GM12891 (cell line): ENCODE results near the gene SNAI3.

Experiments used
- DNase-seq: peaks from one replicate; pipeline ENCODE4 v3.0.0; 2011; ENCODE audit warnings: low spot score; ENCODE audit not compliant: insufficient read length
- FAIRE-seq: peaks from 2 replicates; lab custom pipeline; 2011; peaks lifted over from hg19 to GRCh38; lab: Jason Lieb, UNC
- PAX5 ChIP-seq: IDR thresholded peaks from 2 replicates; pipeline ENCODE4 v1.6.1; 2011; ENCODE audit warnings: low read length, moderate library complexity, mild to moderate bottlenecking; ENCODE audit not compliant: insufficient read depth, severe bottlenecking
- POLR2A ChIP-seq: IDR thresholded peaks from 2 replicates; pipeline ENCODE4 v1.6.1; 2011; ENCODE audit warnings: low read depth, low read length, control low read depth
- POLR2AphosphoS5 ChIP-seq: IDR thresholded peaks from 2 replicates; pipeline ENCODE4 v1.6.1; 2011; ENCODE audit warnings: low read depth, low read length, control low read depth
- POU2F2 ChIP-seq: IDR thresholded peaks from 2 replicates; pipeline ENCODE4 v1.6.1; 2011; ENCODE audit warnings: low read depth, mild to moderate bottlenecking, control low read depth, low read length, moderate library complexity
- SPI1 ChIP-seq: IDR thresholded peaks from 2 replicates; pipeline ENCODE4 v1.6.1; 2011; ENCODE audit warnings: low read depth, low read length, control low read depth
- TAF1 ChIP-seq: IDR thresholded peaks from 2 replicates; pipeline ENCODE4 v1.6.1; 2011; ENCODE audit warnings: low read depth, low read length, control low read depth

The SNAI3 gene

DNA sequence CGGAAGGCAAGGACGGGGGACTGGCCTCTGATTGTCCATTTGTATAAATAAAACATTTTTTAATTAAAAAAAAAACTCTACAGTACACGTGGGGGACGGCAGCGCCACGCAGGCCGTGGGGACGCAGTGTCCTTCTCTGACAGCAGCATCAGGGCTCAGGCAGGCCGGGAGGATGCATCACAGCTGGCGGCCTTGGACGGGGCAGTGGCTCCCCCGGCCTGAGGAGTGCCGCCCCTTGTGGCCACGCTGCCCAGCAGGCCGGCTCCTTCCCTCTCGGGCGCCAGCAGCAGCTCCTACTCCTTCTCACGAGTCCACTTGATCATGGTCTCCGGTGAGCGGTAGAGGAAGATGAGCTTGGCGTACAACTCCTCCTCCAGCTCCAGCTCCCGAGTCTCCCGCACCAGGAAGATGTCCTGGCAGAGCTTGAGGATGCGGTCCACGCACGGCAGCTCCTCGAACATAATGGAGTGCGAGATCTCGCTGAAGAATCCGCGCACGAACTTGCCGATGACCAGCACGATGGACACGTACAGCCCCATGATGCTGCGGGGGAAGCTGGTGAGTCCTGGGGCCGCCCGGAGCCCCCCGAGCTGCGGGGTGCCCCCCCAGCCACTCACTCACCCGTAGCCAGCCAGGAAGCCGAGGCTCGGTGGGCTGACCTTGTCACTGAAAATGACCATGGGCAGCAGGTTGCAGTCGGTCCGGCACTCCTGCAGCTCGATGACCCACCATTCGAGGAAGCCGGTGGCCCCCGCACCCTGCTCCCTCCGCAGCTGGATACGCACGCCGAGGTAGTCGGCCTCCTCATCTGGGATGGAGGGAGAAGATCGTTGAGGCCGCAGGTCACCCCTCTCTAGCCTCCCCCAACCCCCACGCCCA, 29.2 kb upstream of the SNAI3 start:
- FAIRE-seq (no peak), DNase-seq (no peak)
- TF ChIP-seq POLR2AphosphoS5, result no peak
- no peak for TF ChIP-seq SPI1
- no peak for TF ChIP-seq POU2F2
- TF ChIP-seq PAX5, result no peak
- TF ChIP-seq TAF1, result no peak
- TF ChIP-seq POLR2A, result no peak

DNA sequence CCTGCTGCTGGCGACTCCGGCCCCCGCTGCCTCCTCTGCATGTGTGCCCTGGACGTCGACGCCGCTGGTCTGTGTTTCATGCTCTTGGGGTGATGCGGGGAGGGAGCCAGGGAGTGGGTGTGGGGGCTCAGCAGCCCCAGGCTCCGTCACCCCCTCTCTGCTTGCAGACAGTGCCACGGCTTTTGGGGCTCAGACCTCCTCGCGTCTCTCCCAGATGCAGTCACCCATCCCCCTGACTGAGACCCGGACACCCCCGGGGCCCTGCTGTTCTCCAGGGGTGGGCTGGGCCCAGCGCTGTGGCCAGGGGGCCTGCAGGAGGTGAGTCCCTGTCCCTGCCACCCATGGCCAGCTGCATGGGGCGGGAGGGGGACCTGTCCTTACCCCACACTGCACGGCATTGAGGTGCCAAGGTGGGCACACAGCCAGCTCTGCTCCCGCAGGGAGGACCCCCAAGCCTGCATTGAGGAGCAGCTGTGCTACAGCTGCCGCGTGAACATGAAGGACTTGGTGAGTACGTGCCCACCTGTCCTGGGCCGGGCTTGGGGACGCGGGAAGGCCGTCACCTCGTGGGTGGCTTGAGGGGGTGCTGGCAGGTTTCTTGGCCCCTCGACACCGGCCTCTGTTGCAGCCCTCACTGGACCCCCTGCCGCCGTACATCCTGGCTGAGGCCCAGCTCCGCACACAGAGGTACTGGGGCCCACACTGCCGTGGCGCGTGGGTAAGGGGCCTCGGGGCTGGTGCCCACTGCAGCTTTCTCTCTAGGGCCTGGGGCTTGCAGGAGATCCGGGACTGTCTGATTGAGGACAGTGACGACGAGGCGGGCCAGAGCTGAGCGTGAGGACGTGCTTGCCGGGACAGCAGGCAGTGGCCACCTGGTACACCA, 28.4 kb upstream of the SNAI3 start:
- no peak for TF ChIP-seq POU2F2
- TF ChIP-seq SPI1, result no peak
- no peak for TF ChIP-seq POLR2AphosphoS5
- no peak for TF ChIP-seq POLR2A
- TF ChIP-seq PAX5, result no peak
- no peak for TF ChIP-seq TAF1
- no peak for FAIRE-seq
- DNase-seq, result no peak

DNA sequence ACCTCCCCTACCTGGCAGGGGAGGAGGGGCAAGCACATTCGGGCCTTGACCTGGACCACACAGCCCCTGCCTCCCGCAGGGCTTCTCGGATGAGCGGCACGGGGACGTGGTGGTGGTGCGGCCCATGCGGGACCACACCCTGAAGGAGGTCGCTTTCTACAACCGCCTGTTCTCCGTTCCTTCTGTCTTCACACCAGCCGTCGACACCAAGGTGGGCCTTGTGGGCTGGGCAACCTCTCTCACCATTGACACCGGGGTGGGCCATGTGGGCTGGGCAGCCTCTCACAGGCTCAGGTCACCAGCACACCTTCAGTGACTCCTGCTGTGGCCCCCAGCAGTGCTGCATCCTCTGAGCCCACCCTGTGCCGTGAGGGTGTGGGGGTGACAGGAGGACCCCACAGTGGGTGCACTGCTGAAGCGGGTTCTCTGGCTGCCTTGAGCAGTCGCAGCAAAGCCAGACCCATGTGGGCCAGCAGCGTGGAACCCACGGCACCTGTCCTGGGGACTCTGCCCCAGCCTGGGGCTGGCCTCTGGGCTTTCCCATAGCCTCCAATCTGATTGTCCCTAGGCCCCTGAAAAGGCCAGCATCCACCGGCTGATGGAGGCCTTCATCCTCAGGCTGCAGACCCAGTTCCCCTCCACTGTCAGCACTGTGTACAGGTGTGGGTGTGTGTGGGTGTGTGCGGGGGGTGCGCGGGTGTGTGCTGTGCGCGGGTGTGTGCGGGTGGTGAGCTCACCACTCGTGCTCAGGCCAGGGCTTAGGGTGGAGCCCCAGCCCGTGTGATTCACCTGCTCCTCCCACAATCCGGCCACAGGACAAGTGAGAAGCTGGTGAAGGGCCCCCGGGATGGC, 27.5 kb upstream of the SNAI3 start:
- TF ChIP-seq POLR2A (no peak), POU2F2 (no peak), TAF1 (no peak), PAX5 (no peak), POLR2AphosphoS5 (no peak), SPI1 (no peak)
- no peak for DNase-seq
- FAIRE-seq, result no peak

DNA sequence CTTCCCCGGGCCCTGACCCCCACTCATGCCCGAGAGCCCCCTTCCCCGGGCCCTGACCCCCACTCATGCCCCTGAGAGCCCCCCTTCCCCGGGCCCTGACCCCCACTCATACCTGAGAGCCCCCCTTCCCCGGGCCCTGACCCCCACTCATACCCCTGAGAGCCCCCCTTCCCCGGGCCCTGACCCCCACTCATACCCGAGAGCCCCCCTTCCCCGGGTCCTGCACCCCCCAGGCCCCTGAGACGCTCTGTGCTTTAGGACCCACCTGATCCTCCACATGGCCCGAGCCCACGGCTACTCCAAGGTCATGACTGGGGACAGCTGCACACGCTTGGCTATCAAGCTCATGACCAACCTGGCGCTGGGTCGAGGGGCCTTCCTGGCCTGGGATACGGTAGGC, 26.7 kb upstream of the SNAI3 start:
- no peak for DNase-seq
- FAIRE-seq, result no peak
- TF ChIP-seq TAF1, result no peak
- TF ChIP-seq SPI1, result no peak
- no peak for TF ChIP-seq POLR2AphosphoS5
- TF ChIP-seq POLR2A, result no peak
- TF ChIP-seq PAX5, result no peak
- no peak for TF ChIP-seq POU2F2

DNA sequence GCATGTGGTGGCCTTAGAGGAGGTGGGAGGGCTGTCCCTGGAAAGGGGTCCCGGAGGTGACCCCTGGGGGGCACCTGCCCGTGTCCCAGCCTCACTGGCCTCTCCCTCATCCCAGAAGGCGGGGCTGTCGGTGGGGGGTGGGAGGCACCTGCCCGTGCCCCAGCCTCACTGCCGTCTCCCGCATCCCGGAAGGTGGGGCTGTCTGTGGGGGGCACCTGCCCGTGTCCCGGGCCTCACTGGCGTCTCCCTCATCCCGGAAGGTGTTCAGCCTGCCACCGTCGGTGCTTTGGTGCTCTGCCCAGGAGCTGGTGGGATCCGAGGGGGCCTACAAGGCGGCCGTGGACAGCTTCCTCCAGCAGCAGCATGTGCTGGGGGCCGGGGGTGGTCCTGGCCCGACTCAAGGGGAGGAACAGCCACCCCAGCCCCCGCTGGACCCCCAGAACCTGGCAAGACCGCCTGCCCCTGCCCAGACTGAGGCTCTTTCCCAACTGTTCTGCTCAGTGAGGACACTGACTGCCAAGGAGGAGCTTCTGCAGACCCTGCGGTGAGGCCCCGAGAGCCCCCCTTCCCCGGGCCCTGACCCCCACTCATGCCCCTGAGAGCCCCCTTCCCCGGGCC, 26.2 kb upstream of the SNAI3 start:
- TF ChIP-seq TAF1 (no peak), PAX5 (no peak), SPI1 (no peak), POU2F2 (no peak), POLR2AphosphoS5 (no peak), POLR2A (no peak)

DNA sequence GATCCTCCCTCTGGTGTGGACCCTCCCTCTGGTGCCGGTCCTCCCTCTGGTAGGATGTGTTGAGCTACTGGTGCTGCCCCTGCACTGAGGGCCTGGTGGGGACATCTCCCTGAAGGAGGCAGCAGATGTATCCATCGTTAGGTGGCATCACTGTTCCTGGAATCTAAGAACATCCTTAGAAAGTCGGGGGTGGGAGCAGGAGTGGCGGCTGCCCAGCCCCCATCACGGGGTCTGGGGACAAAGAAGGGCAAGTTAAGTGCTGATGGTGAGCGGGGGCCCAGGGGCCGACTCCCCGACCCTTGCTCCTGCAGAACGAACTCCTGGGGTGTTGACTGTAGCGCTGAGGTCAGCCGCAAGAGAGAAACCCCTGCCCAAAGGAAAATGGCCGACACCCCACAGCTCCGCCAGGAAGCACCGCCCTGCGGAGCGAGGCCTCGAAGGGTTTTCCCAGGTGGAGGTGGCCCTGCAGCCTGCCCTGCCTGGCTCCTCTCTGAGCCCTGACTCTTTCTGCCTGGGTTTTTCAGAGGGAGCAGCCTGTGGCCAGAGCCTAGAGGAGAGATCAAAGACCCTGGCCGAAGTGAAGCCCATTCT, 25.5 kb upstream of the SNAI3 start:
- FAIRE-seq, result no peak
- no peak for TF ChIP-seq TAF1
- TF ChIP-seq POLR2A, result no peak
- TF ChIP-seq PAX5, result no peak
- no peak for TF ChIP-seq SPI1
- TF ChIP-seq POLR2AphosphoS5, result no peak
- TF ChIP-seq POU2F2, result no peak
- DNase-seq, result no peak

More for the DNA sequence above, 26.2 kb upstream of the SNAI3 start:
- DNase-seq (no peak), FAIRE-seq (no peak)

DNA sequence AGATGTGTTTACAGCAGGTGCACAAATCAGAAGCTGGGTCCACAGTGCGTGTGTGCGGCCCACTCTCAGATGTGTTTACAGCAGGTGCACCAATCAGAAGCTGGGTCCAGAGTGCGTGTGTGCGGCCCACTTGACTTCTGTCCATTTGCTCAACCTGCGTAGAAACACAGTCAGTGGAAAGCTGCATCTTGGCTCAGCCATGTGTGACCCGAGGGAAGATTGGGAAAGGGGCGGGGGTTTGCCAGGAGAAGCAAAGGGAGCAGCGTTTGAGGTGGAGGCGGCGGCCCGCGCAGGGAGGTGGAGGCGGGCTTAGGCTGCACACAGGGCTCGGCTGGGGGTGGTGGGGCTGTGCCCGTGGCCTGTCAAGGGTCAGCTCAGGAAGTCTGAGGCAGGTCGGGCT, 24.2 kb upstream of the SNAI3 start:
- DNase-seq (no peak), FAIRE-seq (no peak)
- TF ChIP-seq POLR2AphosphoS5 (no peak), TAF1 (no peak), SPI1 (no peak), POU2F2 (no peak), POLR2A (no peak), PAX5 (no peak)
